Mesenchymal stem cell (in vitro differentiated cells and primary cell): Measurements from ENCODE around the gene MBNL2.

ENCODE experiments used
- DNase-seq: peaks from one replicate; pipeline ENCODE4 v3.0.0-alpha.2; 2013
- H2AFZ ChIP-seq: one replicate; pipeline ENCODE4 v1.6.1; 2013; ENCODE audit warnings: low read depth, mild to moderate bottlenecking, control low read depth, inconsistent platforms, low read length, moderate library complexity
- H2AK5ac ChIP-seq: 2 replicates; pipeline ENCODE4 v1.6.1; 2013; ENCODE audit warnings: low read length, moderate library complexity, mild to moderate bottlenecking, inconsistent platforms; ENCODE audit not compliant: severe bottlenecking
- H2BK120ac ChIP-seq: one replicate; pipeline ENCODE4 v1.6.1; 2013; ENCODE audit warnings: low read depth, mild to moderate bottlenecking, inconsistent platforms, low read length, moderate library complexity
- H2BK12ac ChIP-seq, 2 experiments: one replicate each; pipeline ENCODE4 v1.6.1; 2013; ENCODE audit warnings: inconsistent platforms in 2 of 2, low read length in 2 of 2, mild to moderate bottlenecking in 2 of 2, moderate library complexity in 2 of 2, control low read depth in 1 of 2
- H2BK15ac ChIP-seq: one replicate; pipeline ENCODE4 v1.6.1; 2013; ENCODE audit warnings: mild to moderate bottlenecking, low read depth, inconsistent platforms; ENCODE audit not compliant: poor library complexity, severe bottlenecking
- H2BK5ac ChIP-seq: 2 replicates; pipeline ENCODE4 v1.6.1; 2013; ENCODE audit warnings: low read depth, mild to moderate bottlenecking, low read length, control low read depth, inconsistent platforms; ENCODE audit not compliant: poor library complexity, severe bottlenecking
- H3K14ac ChIP-seq, 2 experiments: one replicate each; pipeline ENCODE4 v1.6.1; 2013; ENCODE audit warnings: inconsistent platforms in 2 of 2, low read length in 2 of 2, control low read depth in 1 of 2, mild to moderate bottlenecking in 1 of 2, moderate library complexity in 1 of 2
- H3K18ac ChIP-seq, 2 experiments: one replicate each; pipeline ENCODE4 v1.6.1; 2013; ENCODE audit warnings: inconsistent platforms in 2 of 2, low read length in 2 of 2, control low read depth in 1 of 2, low read depth in 1 of 2, mild to moderate bottlenecking in 1 of 2
- H3K23ac ChIP-seq, 2 experiments: one replicate each; pipeline ENCODE4 v1.6.1; 2013; ENCODE audit warnings: inconsistent platforms in 2 of 2, low read length in 2 of 2, mild to moderate bottlenecking in 2 of 2, moderate library complexity in 2 of 2, control low read depth in 1 of 2
- H3K27ac ChIP-seq: 2 replicates; pipeline ENCODE4 v1.5.1; 2013; ENCODE audit warnings: mild to moderate bottlenecking, moderate library complexity, low read length, control low read depth, inconsistent platforms; ENCODE audit not compliant: poor library complexity, severe bottlenecking
- H3K27me3 ChIP-seq, 2 experiments: 2 replicates each; pipeline versions ENCODE4 v1.6.1 to v1.7.0; 2013; ENCODE audit warnings: low read length in 2 of 2, mild to moderate bottlenecking in 2 of 2, moderate library complexity in 2 of 2, control low read depth in 1 of 2, inconsistent platforms in 1 of 2; ENCODE audit not compliant: control insufficient read depth in 1 of 2, insufficient read depth in 1 of 2
- H3K36me3 ChIP-seq, 2 experiments: 2 replicates each; pipeline versions ENCODE4 v1.6.1 to v1.7.0; 2013; ENCODE audit warnings: low read length in 2 of 2, control low read depth in 1 of 2, inconsistent platforms in 1 of 2, low read depth in 1 of 2, mild to moderate bottlenecking in 1 of 2; ENCODE audit not compliant: insufficient read depth in 2 of 2, control insufficient read depth in 1 of 2
- H3K4ac ChIP-seq, 2 experiments: one replicate each; pipeline ENCODE4 v1.6.1; 2013; ENCODE audit warnings: inconsistent platforms in 2 of 2, low read length in 2 of 2, mild to moderate bottlenecking in 2 of 2, moderate library complexity in 2 of 2, control low read depth in 1 of 2, low read depth in 1 of 2
- H3K4me1 ChIP-seq: 2 replicates; pipeline ENCODE4 v1.6.1; 2013; ENCODE audit warnings: low read depth, low read length, control low read depth; ENCODE audit not compliant: control insufficient read depth, insufficient read depth
- H3K4me2 ChIP-seq: 2 replicates; pipeline ENCODE4 v1.6.1; 2013; ENCODE audit warnings: low read length, mild to moderate bottlenecking, inconsistent platforms; ENCODE audit not compliant: poor library complexity, severe bottlenecking
- H3K4me3 ChIP-seq, 2 experiments: 2 replicates each; pipeline versions ENCODE4 v1.5.1 to v1.7.0; 2013; ENCODE audit warnings: low read length in 2 of 2, mild to moderate bottlenecking in 2 of 2, control low read depth in 1 of 2, low read depth in 1 of 2; ENCODE audit not compliant: insufficient read depth in 1 of 2
- H3K79me1 ChIP-seq: replicated peaks from 2 replicates; pipeline ENCODE4 v1.6.1; 2013; ENCODE audit warnings: mild to moderate bottlenecking, control low read depth, low read length, inconsistent platforms; ENCODE audit not compliant: poor library complexity, severe bottlenecking
- H3K9ac ChIP-seq: 2 replicates; pipeline ENCODE4 v1.7.0; 2013; ENCODE audit warnings: mild to moderate bottlenecking, low read length, moderate library complexity
- H3K9me3 ChIP-seq: 2 replicates; pipeline ENCODE4 v1.7.0; 2013; ENCODE audit warnings: mild to moderate bottlenecking, low read length; ENCODE audit not compliant: control insufficient read depth
- H4K8ac ChIP-seq: one replicate; pipeline ENCODE4 v1.6.1; 2013; ENCODE audit warnings: inconsistent platforms, mild to moderate bottlenecking, low read length, moderate library complexity
- H4K91ac ChIP-seq: one replicate; pipeline ENCODE4 v1.6.1; 2013; ENCODE audit warnings: mild to moderate bottlenecking, low read length, inconsistent platforms
- WGBS: methylation state at CpG from one replicate; pipeline ENCODE4 v1.1.7; 2013; ENCODE audit warnings: mixed read lengths; 5-methylcytosine and 5-hydroxymethylcytosine counted together

Gene MBNL2

DNA sequence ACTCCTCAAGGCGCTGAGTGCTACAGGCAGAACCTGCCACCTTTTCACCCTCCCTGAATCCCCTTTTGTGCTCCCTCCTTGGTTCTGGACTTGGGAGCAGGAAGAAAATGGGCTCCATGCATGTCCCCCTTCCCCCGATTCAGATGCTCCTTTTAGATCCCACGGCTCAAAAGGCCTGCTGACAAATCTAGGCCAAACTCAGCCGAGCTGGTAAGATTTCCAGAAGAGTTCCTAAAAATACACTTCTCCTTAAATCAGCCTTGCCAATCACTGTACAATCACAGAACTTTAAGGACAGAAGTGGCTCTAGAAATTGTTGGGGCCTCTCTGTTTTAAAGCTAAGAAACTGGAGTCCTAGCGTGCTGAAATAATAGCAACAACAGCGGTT is 37.3 kb downstream of the MBNL2 start:
- peak overlapping the region; percentile 89 for H3K9ac ChIP-seq
- DNase-seq, result no peak
- peak overlapping the region; percentile 92 for H3K27ac ChIP-seq
- H3K18ac ChIP-seq, result peak overlapping the region; percentile 67 to 96
- H2BK5ac ChIP-seq, result no peak overlapping the region
- no peak overlapping the region for H2AFZ ChIP-seq
- H3K4me3 ChIP-seq, result no peak overlapping the region
- H3K27me3 ChIP-seq, result no peaks in the 10 kb centered on the region
- H2BK15ac ChIP-seq, result no peak overlapping the region
- H3K9me3 ChIP-seq, result no peaks in the 10 kb centered on the region
- H3K14ac ChIP-seq, result no peak overlapping the region
- H2BK120ac ChIP-seq, result peak overlapping the region; percentile 20
- peaks cover 22% of the 10 kb centered on the region for H3K79me1 ChIP-seq
- peak overlapping the region; percentile 7 to 97 for H3K4ac ChIP-seq
- H4K8ac ChIP-seq, result peak overlapping the region; percentile 58
- H4K91ac ChIP-seq, result peak overlapping the region; percentile 28
- no peak overlapping the region for H3K23ac ChIP-seq
- H3K36me3 ChIP-seq, result peaks cover 3 to 5% of the 10 kb centered on the region in 2 experiments
- peak overlapping the region; percentile 69 for H2AK5ac ChIP-seq
- 88% methylated on average over 6 of the region's 6 CpGs for WGBS
- peak overlapping the region; percentile 87 to 94 for H2BK12ac ChIP-seq
- no peak overlapping the region for H3K4me2 ChIP-seq
- H3K4me1 ChIP-seq, result peaks cover 32% of the 10 kb centered on the region

DNA sequence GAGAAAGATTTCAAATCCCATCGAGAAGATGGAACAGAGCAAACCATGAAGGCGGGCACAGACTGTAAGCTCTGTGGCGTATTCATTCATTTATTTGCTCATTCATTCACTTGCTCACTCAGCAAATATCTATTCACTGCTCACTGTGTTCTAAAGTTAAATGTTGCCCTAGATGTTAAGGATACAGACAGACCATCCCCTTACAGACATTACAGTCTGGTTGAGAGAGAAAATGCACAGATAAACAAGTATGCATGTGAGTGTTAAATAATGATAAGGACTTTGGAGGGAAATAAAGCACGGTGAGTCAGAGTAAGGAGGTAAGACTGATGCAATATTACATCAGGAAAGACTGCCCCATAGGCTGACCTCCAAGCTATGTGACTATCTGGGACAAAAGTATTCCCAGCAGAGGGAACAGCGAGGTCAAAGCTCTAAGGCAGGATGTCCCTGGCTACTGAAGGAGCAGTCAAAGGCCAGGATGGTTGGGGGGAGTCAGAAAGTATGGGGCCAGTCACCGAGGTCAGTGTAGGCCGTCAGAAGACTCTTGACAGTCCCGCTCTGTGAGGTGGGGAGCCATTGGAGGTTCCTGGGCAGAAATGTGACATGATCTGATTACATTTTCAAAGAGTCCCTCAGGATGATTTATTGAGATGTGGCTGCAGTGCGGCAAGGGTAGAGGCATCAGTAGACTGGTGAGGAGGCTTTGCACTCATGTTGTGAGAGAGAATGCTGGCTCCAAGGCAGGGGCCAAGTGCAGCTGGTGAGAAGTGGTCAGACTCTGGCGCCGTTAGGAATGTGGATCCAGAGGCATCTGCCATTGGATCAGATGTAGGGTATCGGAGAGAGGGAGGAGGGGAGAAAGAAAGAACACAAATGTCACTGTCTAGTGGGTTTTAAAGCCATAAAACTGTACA is 37.9 kb downstream of the MBNL2 start:
- Histone ChIP-seq H3K79me1 (peaks cover 22% of the 10 kb centered on the region), H3K4me2 (no peak overlapping the region), H3K9me3 (no peaks in the 10 kb centered on the region), H3K36me3 (peaks cover 3 to 5% of the 10 kb centered on the region in 2 experiments), H3K27ac (peak overlapping the region; percentile 92), H4K8ac (peak overlapping the region; percentile 86), H3K27me3 (no peaks in the 10 kb centered on the region), H2BK15ac (peak overlapping the region; percentile 71), H3K4me1 (peaks cover 31% of the 10 kb centered on the region), H3K4ac (peak overlapping the region; percentile 68 to 97), H3K18ac (peak overlapping the region; percentile 75 to 91), H2AFZ (no peak overlapping the region), H3K9ac (peak overlapping the region; percentile 89), H2BK120ac (peak overlapping the region; percentile 84), H3K23ac (no peak overlapping the region), H2BK12ac (peak overlapping the region; percentile 59 to 69), H4K91ac (peak overlapping the region; percentile 92), H3K4me3 (no peak overlapping the region), H2AK5ac (peak overlapping the region; percentile 69), H3K14ac (no peak overlapping the region), H2BK5ac (no peak overlapping the region)
- 29% methylated on average over 11 of the region's 12 CpGs for WGBS
- DNase-seq, result peak; percentile 93

DNA sequence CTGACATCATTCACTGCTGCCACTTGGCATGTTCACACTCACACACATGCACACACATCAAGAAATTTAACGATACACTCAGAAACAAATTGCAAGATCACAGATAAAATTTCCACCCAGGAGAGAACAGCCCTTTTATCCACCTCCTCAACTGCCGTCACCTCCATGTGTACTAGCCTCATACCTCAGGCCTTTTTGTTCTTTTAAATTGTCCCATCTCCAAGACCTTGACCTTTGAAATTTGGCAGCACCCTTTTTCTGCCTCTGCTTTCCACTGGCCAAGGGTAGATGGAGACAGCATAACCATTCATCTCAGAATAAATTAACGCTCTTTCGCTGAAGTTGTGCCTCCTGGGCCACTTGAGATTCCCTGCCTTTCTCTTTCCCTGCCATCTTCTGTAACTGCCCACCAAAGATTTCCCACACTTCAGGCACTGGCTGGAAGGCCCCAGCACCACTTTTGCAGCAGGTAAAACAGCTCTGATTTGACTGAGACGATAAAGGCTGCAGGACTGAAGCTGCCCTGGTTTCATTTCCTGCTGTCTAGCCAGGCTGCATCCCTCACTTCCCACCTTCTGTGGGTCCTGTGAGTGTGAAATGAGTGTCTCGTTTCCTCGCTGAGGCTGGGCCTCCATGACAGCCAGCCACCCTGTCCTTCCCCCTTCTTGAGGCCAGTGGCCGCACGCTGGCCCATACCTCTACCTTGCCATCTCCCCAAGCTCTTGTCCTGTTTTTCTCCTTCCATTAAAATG is 39.3 kb downstream of the MBNL2 start:
- Histone ChIP-seq H3K36me3 (peaks cover 3 to 5% of the 10 kb centered on the region in 2 experiments), H3K27ac (no peak overlapping the region), H3K9me3 (no peaks in the 10 kb centered on the region), H3K4me1 (peaks cover 32% of the 10 kb centered on the region), H2BK15ac (peak overlapping the region; percentile 41), H2BK120ac (peak overlapping the region; percentile 51), H3K9ac (no peak overlapping the region), H3K23ac (no peak overlapping the region), H3K79me1 (peaks cover 22% of the 10 kb centered on the region), H4K8ac (peak overlapping the region; percentile 55), H3K4me2 (no peak overlapping the region), H2AFZ (no peak overlapping the region), H2BK5ac (no peak overlapping the region), H3K18ac (peak overlapping the region; percentile 52 to 93), H3K14ac (peak overlapping the region in 1 of 2 experiments; percentile 45), H2AK5ac (no peak overlapping the region), H2BK12ac (peak overlapping the region; percentile 89 to 90), H3K4ac (peak overlapping the region; percentile 42 to 46), H3K4me3 (no peak overlapping the region), H4K91ac (peak overlapping the region; percentile 80), H3K27me3 (no peaks in the 10 kb centered on the region)
- DNase-seq, result no peak
- 90% methylated on average over 9 of the region's 9 CpGs for WGBS

DNA sequence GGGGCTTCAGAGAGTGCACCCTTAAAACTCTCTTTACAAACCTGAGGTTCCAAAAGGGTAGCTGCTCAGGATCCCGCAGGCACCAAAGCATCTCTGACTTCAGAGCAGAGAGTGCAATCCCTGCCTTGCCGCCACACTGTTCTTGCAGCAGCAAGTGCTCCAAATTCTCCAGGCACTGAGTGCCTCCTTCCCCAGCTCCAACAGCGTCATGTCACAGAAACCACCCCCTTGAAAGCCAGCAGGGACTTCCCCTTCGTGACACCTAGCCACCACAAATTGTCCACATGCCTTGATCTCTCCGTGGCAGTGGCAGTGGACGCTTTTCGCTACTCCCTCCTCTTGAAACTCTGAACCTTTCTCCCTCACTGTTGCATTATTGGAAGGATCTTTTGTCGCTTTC is 39.9 kb downstream of the MBNL2 start:
- peak overlapping the region; percentile 47 to 58 for H3K18ac ChIP-seq
- peaks cover 32% of the 10 kb centered on the region for H3K4me1 ChIP-seq
- H2BK15ac ChIP-seq, result peak overlapping the region; percentile 61
- peak overlapping the region in 1 of 2 experiments; percentile 44 for H3K14ac ChIP-seq
- no peak overlapping the region for H3K27ac ChIP-seq
- H3K4ac ChIP-seq, result peak overlapping the region in 1 of 2 experiments; percentile 82
- no peak overlapping the region for H3K4me3 ChIP-seq
- H3K4me2 ChIP-seq, result no peak overlapping the region
- H2BK120ac ChIP-seq, result no peak overlapping the region
- H4K91ac ChIP-seq, result no peak overlapping the region
- H3K79me1 ChIP-seq, result peaks cover 22% of the 10 kb centered on the region
- no peak overlapping the region for H2BK12ac ChIP-seq
- no peak overlapping the region for H3K9ac ChIP-seq
- H4K8ac ChIP-seq, result peak overlapping the region; percentile 8
- H2AK5ac ChIP-seq, result no peak overlapping the region
- no peaks in the 10 kb centered on the region for H3K27me3 ChIP-seq
- H3K23ac ChIP-seq, result peak overlapping the region in 1 of 2 experiments; percentile 10
- H2AFZ ChIP-seq, result no peak overlapping the region
- H3K9me3 ChIP-seq, result no peaks in the 10 kb centered on the region
- WGBS, result 83% methylated on average over 8 of the region's 8 CpGs
- no peak overlapping the region for H2BK5ac ChIP-seq
- no peak for DNase-seq
- H3K36me3 ChIP-seq, result peaks cover 3 to 5% of the 10 kb centered on the region in 2 experiments
